GM18519 (cell line): ENCODE results near the gene ZBTB7C.

Source experiments
- ATAC-seq: cut with Tn5 transposase; IDR thresholded peaks from one replicate; pipeline ENCODE4 v1.9.1; 2021; ENCODE audit warnings: mild to moderate bottlenecking, moderate library complexity; ENCODE audit not compliant: unreplicated experiment, low FRiP score

ZBTB7C gene

DNA sequence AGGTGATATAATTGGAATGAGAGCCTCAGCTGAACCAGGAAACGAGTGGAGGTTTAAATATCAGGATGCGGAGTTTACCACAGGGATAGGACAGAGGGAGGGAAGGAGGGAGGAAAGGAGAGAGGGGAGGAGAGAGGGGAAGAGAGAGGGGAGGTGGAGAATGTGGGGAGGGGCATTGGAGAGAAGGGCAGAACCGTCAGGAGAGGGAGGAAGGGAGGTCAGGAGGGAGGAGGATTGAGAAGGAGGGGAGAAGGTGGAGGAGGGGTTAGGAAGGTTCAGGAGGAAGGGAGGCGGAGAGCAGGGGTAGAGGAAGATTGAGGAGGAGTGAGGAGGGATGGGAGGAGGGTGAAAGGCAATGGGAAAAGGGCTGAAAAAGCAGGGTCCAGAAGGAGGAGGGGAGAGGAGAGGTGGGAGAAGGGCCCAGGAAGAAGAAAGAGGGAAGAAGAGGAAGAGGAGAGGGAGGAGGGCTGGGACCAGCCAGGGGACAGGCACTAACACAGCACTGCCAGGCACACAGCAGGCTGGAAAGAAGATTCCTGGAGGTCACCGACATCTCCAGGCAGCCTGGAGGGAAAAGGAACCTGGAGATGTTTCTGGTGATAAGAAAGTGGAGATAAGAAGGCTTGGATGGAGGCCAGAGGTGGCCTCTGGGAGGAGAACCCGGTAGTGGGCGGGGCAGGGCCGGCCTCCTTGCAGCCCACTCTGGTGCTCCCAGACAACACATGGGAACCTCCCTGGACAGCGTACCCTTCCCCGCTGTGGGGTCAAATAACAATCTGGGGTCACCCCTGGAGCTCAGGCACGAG, 302.0 kb downstream of the ZBTB7C start:
- ATAC-seq, result no peak

DNA sequence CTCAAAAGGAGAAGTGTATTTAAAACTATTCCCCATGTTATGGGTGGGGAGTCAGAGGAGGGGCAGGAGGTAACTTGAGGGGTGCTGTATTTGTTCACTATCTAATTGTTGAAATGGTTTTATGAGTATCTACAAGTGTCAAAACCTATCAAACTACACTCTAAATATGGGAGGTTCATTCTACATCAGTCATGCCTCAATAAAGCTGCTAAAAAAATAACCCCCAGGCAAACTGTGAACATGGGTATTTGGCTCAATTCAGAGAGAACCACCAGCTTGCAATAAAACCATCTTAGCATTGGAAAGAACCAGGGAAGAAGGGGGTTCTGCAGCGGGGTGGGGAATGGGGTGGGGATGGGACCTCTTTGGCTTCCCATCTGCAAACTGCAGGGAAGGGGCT, 302.7 kb downstream of the ZBTB7C start:
- no peak for ATAC-seq

DNA sequence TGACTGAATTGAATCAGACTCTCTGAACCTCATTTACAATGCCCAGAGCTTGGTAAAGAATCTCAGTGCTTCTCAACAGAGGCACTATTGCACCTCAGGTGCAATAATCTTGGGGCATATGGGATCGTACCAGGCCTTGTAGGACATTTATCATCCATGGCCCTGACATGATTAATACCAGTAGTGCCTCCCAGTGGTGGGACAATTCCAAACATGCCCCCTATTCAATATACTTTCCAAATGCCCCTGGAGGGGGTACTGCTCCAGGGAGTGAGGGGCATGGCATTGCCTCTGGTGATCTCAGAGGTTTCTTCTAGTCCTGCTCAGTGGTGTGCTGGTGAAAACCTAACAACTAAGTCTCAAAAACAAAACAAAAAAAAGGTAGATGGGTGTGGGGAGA, 303.9 kb downstream of the ZBTB7C start:
- no peak for ATAC-seq

DNA sequence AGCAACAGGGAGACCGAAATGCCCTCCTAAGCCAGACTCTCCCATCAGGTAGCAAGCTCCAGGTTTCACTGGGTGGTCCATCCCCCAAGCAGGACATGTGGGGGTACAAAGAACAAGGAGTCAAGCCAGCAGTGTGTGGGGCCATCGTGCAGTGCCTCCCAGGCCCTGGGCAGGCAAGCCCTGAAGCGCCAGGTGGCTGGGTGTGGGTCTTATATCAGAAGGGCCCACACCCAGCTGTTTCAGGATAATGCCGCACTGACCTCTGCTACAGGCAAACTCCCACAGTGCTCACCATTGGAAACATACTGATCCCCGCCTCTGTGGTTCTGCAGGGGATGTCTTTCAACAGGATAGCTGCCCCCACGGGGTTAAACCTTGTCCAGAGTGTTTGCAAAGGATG, 304.5 kb downstream of the ZBTB7C start:
- ATAC-seq, result no peak

DNA sequence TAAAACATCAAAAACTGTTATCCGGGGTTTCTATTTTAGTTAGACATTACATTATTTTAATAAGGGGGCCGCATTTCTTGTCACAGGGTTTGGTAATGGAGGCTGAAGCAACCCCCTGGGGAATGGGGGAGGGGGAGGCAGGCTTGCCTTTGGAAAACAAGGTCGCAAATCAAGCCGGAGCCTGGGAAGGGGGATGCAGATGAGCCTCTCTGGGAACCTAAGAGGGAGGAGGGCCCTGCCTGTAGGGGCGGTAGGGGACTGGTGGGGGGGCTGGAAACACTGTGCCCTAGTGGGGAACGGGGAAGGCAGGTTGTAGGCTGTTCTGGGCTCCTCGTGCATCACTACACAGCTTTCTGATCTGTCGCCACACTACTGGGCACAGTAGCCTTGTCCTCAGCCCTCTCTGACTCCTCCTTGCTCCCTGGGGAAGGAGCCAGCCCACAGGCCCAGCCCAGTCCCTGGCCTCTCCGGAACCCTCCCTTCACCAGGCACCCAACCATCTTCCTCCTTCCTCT, 308.5 kb downstream of the ZBTB7C start:
- ATAC-seq, result no peak

DNA sequence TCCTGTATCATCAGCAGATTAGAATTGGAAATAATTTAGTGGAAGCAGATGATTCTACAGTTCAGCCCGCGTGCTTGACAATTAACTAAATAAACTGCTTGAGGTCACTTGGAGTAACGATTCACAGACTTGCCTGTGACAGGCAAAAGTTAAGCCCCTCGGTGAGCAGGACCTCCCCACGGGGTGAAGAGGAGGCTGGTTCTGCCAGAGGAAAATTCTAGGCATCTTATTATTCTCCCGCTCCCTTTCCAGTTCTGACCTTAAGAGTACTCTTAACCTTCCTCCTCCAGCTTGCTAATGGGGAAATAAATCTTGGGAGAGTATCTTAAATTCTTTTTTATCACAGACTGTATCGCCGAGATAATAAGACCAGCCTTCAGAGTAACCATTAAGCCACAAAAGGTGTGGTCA, 309.0 kb downstream of the ZBTB7C start:
- ATAC-seq, result no peak

DNA sequence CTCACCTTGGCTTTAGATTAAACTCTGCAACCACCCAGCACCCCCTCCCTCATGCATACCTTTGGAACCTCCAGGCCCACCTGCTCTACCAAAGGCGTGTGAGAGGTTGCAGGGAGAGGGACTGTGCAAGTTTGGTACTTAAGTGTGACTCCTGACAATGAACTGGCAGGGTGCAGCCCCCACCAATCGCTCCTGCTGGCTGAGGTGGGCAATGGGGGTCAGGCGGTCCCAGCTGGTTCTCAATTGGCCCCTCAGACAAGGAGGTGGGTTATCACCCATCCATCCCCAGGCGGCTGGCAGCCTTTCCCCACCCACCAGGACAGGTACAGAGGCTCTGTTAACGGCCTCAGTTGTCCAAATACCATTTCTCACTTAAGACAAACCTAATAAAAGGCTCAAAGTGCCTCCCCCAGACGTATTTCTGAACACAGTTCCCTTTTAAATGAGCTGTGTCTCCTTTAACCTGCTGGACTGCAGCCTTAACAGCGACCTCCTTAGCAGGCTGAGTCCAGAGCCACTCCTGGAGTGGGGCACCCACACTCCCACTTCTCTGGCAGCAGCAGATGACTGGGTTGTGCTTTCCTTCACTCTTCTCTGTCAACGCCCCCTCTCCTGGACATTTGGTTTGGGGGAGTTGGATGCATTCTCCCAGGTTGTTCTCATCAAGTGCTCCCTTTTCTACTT, 309.6 kb downstream of the ZBTB7C start:
- no peak for ATAC-seq

DNA sequence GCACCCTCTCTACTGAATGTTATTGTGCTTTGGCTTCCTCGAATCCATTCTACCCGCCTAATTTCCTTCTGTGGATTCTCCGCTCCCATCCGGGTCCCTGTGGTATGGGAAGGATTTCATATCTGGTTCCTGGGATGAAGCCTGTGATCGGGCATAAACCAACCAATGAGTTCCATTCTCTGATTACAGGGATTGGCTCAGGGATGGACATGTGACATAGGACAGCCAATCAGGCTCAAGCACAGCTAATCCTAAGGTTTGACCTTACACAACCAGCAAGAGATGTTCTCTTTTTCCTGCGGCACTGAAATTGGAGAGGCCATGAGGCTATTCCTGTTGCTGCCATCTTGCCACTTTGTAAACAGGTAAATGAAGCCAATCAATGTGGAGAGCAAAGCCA, 310.6 kb downstream of the ZBTB7C start:
- no peak for ATAC-seq

DNA sequence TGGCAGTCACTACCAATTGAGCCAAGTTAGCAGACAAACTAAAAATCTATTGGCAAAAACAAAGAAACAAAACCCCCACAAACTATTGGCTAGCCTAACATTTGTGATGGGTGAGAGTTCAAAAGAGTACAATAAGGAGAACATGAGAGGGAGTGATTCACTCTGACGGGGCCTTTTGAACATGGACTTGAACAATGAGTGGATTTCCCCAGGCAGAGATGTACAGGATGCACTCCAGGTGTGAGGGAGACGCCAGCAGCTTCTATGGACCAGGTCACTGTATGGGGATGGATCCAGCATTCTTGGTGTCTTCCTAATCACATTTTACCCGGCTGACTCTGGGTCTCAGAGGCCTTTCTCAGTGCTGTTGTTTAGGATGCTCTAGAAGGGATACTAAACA, 311.2 kb downstream of the ZBTB7C start:
- no peak for ATAC-seq

DNA sequence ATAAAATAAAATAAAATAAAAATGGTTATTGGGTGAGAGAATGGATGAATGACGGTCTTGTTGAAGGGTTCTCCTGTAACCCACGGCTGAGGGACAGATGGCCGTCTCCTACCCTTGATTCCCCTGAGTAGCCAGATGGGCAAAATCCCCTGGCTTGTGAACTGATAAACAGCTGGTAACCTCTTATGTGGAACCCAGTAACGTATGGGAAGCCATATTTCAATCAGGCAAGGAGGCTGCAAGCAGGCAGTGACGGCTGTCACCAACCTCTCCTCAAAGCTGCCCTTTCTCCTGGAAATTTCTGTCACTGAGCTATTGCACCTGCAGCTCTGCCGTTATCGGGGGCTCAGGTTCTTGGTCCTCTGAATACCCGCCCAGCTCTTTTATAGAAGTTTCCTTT, 313.5 kb downstream of the ZBTB7C start:
- ATAC-seq, result no peak

DNA sequence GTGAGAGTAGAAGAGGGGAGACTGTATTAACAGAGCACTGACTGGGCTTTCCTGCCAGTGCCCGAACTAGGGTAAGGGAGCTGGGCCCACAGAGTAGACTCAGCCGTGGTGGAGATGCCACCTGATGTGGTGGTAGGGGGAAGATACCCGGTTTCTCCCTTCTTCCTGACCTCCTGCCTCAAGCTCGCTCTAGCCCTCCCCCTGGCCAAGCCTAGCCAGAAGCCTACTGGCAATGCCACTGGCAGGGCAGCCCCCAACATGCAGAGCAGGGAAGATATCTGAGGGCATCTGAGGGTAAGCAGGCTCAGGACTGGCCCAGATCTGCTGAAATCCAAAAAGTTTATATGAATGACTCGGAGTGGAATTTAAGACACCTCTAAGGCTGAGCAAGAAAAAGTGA, 316.1 kb downstream of the ZBTB7C start:
- ATAC-seq, result no peak

DNA sequence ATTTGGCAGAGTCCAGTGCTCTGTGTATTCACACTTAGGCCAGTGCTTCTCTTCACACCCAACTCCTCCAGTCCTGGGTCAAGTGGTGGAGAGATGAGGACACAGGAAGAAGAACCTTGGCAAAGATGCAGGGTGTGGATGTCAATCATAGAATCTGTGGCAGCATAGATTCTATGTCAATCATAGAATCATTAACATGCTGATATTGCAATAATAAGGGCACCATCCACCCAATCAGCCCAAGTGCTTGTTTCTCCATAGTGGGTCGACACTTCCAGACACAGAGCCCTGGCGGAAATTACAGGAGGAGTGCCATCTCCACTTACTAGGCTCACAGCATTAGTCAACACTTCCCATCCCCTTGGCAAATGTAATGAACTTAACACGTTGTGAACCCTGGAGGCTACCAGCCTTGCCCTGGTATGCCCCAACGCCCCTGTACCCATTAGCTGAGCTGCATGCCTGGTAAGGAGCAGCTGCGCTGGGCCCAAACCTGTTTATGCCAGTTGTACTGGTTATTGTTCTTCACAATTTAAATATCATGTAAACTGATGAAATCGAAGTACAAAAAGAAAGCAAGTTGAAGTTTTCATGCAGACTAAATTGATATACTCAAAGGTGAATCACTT, 317.2 kb downstream of the ZBTB7C start:
- no peak for ATAC-seq

DNA sequence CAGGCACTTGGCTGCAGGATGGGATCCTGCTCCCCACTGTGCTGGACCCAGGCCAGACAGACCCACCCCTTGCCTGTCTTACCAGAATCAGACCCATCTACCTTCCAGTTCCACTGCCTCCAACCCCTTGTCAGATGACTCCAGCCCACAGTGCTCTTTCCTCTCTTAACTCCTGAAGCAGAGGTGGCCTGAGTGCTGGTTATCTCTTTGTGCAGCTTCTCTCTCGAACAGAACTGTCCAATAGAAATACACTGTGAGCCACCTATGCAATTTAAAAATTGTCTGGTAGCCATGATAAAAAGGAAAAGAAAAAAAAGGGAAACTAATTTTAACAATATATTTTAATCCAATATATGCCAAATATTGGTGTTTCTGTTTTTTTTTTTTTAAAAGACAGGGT, 318.5 kb downstream of the ZBTB7C start:
- no peak for ATAC-seq

DNA sequence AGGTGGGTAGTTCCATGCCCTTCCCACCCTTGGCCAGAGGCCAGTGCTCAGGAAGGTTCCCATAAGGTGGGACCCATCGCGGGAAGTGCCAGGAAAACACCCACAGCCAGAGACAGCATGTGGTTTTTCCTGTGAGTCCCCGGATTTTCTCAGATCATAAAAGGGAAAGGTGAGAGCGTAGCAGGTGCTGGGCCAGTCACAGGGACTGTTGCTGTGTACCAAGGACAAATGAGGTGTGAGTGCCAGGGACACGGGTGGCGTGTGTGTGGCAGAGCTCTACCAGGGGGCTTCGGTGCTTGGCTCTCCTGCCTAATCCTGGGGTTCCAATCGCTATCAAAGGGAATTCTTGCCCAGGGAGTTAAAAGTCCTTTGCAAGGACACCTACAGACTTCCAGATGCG, 319.2 kb downstream of the ZBTB7C start:
- ATAC-seq, result no peak

DNA sequence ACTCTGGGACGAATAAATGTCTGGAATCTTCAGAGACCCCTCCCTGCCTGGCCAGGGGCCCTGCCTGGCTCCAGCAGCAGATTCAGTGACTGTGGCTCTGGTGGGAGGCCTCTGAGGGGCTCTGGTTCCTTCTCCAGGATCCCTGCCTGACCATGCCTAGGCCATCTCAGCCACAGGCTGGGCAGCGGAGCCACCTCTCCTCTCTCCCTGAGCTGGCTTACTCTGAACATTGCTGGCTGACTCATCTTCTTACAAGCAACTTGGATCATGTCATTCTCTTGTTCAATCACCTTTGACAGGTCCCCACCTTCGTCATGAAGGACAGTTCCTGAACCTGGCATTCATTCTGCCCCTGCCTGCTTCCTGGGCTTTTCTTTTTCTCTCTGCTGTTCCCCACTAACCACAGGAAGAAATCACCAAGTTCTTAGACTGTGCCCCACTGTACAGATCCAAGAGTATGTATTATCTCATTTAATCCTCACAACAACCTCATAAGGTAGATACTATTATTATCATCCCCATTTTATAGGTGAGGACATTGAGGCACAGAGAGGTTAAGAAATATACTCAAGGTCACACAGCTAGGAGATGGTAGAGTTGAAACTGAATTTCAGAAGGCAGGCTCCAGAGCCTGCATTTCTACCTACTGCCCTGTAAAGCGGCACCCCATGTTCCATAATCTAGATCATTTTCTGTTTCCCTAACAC, 323.2 kb downstream of the ZBTB7C start:
- ATAC-seq, result no peak

DNA sequence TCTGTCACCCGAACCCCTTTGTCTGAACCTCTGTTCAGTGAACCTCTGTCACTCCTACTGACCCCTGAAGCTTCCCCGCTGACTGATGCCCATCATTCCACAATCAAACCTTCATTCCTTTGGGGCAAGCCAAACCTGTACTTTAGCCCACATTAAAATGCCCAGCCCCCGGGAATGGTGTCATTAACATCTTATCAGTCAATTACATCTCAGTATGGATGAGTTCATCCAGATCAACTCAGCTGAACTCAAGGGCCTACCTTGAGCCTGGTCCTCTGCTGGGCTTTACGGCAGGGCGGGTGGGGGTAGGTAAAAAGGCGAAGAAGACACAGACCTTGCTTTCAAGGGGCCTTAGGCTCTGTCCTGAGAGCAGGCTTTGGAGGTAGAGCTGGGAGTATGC, 324.3 kb downstream of the ZBTB7C start:
- ATAC-seq, result no peak

DNA sequence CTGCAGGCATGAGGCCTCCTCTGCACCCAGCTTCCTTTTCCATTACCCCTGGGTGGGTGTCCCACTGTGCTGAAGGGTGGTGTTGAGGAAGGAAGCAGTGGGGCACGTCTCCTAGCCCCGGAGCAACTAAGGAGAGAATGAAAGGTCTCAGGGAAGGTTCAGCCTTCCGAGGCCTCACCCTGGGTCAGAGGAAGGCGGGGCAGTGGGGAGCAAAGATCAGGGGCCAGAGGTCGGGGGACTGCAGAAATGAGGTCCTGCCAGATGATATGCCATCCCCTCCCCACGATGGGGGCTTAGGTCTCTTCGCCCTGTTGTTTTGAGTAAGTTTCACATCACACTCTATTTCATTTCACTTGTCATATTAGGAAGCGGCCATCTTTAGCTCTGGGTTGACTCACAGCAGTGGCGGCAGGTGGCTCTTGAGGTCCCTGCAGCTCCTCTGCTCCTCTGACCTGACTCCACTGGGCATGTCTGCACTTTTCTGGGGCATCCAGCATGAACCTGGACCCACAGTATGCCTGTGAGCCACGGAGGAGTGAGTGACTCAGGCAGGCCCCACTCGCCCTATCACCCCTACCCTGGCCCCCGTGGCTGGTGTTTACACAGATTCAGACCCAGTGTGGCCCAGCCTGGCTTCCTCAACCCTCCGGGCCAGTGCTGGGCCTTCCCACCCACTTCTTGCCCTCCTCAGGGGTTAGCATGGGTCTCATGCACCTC, 325.0 kb downstream of the ZBTB7C start:
- ATAC-seq, result no peak

DNA sequence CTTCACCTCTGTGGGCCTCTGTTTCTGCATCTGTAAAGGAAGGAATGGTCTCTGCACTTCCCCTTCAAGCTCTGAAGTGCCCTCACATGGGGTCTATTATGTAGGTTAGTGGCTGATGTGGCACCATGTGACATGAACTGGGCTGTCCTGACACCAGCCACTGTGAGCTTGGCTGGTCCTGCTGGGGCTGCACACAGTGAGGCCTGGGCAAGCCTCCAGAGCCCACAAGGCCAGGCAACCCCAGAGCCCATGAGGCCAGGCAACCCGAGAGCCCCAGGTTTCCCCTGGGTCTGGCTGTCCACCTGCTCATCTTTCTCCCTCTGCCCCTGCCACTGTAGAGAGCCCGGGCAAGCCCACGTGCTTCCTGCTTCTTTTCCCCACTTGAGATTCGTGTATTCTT, 328.6 kb downstream of the ZBTB7C start:
- no peak for ATAC-seq

DNA sequence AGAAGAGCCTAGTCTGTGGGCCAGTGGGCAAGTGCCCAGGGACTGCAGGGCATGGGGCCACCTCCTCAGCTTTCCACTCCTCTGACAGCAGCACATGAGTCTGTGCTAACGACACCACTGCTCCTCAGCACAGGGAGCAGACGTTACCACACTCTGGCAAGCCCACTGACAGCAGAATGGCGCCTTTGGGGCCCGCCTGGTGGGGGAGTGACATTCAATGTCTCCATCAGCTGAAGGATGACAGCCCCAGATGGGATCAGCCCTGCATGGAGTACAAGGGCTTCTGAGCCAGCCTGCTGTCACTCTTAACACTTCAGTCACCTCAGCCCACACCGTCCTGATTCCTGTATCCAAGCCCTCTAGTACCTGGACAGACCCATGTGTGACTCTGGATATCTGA, 329.3 kb downstream of the ZBTB7C start:
- ATAC-seq, result no peak

DNA sequence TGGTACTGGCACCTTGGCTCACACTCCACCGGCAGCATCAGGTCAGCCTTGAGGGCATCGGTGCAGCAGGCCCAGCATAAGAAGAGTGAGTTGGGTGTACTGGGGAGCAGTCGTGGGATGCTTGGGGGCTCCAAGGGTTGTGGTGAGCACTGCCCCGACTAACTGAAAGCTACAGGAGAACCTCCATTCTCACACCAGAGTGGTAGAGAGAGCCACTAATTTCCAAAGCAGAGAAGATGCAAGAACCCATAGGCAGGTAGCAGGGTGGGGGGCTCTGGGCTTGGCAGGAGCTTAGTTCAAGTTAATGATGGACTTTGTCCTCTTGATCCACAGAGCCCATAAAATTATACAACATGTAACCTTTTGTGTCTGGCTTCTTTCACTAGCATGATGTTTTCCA, 330.7 kb downstream of the ZBTB7C start:
- no peak for ATAC-seq
